ENCODE measurements around the gene CD36.

- TF ChIP-seq CTCF (IDR thresholded peaks at IDR 0.05 in 4 of 5, conservative IDR thresholded peaks at IDR 0.05 in 1 of 5) (no peak), POLR2A (IDR thresholded peaks at IDR 0.05) (no peak)
Measured at GRCh38 chr7:80634505-80634904, 3.9 kb upstream of the CD36 start.

Data from gastrocnemius medialis (tissue), 4 donors.